H1 (cell line): ENCODE measurements around the gene TUBGCP2. TPM values are rescaled to one million over a fixed set of nuclear protein-coding genes. Genes with fewer than 3 reads are reported as not detected.

Experiments used
- CTCF ChIA-PET: fragments of 300-600 bp; sonication (Branson Sonifier 250); formaldehyde crosslinking; loops from one replicate; lab custom pipeline; 2021; ENCODE audit not compliant: partially characterized antibody; lab: Charles Lee
- POLR2A ChIA-PET: fragments of 300-600 bp; sonication (Branson Sonifier 250); formaldehyde crosslinking; loops from one replicate; lab custom pipeline; 2021; ENCODE audit warnings: inconsistent platforms; ENCODE audit not compliant: partially characterized antibody; lab: Charles Lee
- DNase-seq, 2 experiments: peaks; one replicate each; pipeline versions ENCODE4 v3.0.0 to v3.0.0-alpha.2; 2010 to 2022; ENCODE audit warnings: low spot score in 2 of 2, low read depth in 1 of 2, mixed read lengths in 1 of 2
- FAIRE-seq: peaks from 2 replicates; lab custom pipeline; 2011; peaks lifted over from hg19 to GRCh38; lab: Jason Lieb, UNC
- H2AFZ ChIP-seq: 2 replicates; pipeline ENCODE4 v1.8.1; 2012; ENCODE audit warnings: low read length, inconsistent platforms
- H2AK5ac ChIP-seq: 2 replicates; pipeline ENCODE4 v1.6.1; 2013; ENCODE audit warnings: low read depth, low read length
- H2BK120ac ChIP-seq: replicated peaks from 2 replicates; pipeline ENCODE3; 2013; ENCODE audit warnings: low read depth, low read length, inconsistent platforms
- H2BK12ac ChIP-seq: 2 replicates; pipeline ENCODE4 v1.6.1; 2013; ENCODE audit warnings: low read depth, low read length
- H2BK15ac ChIP-seq: 2 replicates; pipeline ENCODE4 v1.6.1; 2013; ENCODE audit warnings: low read length
- H2BK20ac ChIP-seq: 2 replicates; pipeline ENCODE4 v1.6.1; 2013; ENCODE audit warnings: low read length
- H2BK5ac ChIP-seq: 2 replicates; pipeline ENCODE4 v1.6.1; 2013; ENCODE audit warnings: low read depth, low read length
- H3K14ac ChIP-seq: 2 replicates; pipeline ENCODE4 v1.6.1; 2013; ENCODE audit warnings: inconsistent platforms; ENCODE audit not compliant: insufficient read length
- H3K18ac ChIP-seq: 2 replicates; pipeline ENCODE4 v1.6.1; 2013; ENCODE audit warnings: low read length; ENCODE audit errors: extremely low read depth
- H3K23ac ChIP-seq: 2 replicates; pipeline ENCODE4 v1.6.1; 2013; ENCODE audit warnings: inconsistent platforms; ENCODE audit not compliant: insufficient read length
- H3K23me2 ChIP-seq: 2 replicates; pipeline ENCODE4 v1.6.1; 2013; ENCODE audit warnings: low read depth, low read length
- H3K27ac ChIP-seq: 2 replicates; pipeline ENCODE4 v1.6.1; 2011; ENCODE audit warnings: low read depth, low read length, inconsistent platforms
- H3K27me3 ChIP-seq, 4 experiments: replicated peaks in 1 of 4; 1 replicate in 1 of 4; 2 replicates in 3 of 4; pipeline versions ENCODE4 v1.6.1 to v1.8.1; 2011 to 2013; ENCODE audit warnings: low read length in 3 of 4, mild to moderate bottlenecking in 3 of 4, inconsistent platforms in 2 of 4, mixed read lengths in 2 of 4, moderate library complexity in 1 of 4; ENCODE audit not compliant: control insufficient read depth in 3 of 4, insufficient read depth in 3 of 4; ENCODE audit errors: extremely low read depth in 1 of 4
- H3K36me3 ChIP-seq, 4 experiments: 2 replicates each; pipeline versions ENCODE4 v1.6.1 to v1.8.1; 2011 to 2013; ENCODE audit warnings: mild to moderate bottlenecking in 4 of 4, low read length in 3 of 4, moderate library complexity in 2 of 4, control low read depth in 1 of 4, inconsistent platforms in 1 of 4; ENCODE audit not compliant: insufficient read depth in 4 of 4, control insufficient read depth in 2 of 4
- H3K4ac ChIP-seq: replicated peaks from 2 replicates; pipeline ENCODE3; 2013; ENCODE audit warnings: low read length, low read depth, mixed read lengths, inconsistent platforms; ENCODE audit not compliant: insufficient read length
- H3K4me1 ChIP-seq, 4 experiments: replicated peaks in 1 of 4; 1 replicate in 1 of 4; 2 replicates in 3 of 4; pipeline versions ENCODE4 v1.6.1 to v1.8.1; 2011 to 2013; ENCODE audit warnings: low read length in 3 of 4, inconsistent platforms in 2 of 4, mixed read lengths in 1 of 4; ENCODE audit not compliant: insufficient read depth in 4 of 4, control insufficient read depth in 3 of 4
- H3K4me2 ChIP-seq, 2 experiments: 2 replicates each; pipeline versions ENCODE4 v1.6.1 to v1.8.1; 2011 to 2013; ENCODE audit warnings: low read depth in 2 of 2, low read length in 2 of 2, control low read depth in 1 of 2, inconsistent platforms in 1 of 2, mild to moderate bottlenecking in 1 of 2; ENCODE audit not compliant: insufficient read depth in 1 of 2
- H3K4me3 ChIP-seq, 4 experiments: fragments of 200-600, 300-600 bp in 1 of 4; sonication (generic), shearing (Covaris generic), sonication (Bioruptor Twin) in 1 of 4; 2 replicates each; pipeline versions ENCODE4 v1.5.1 to v1.8.1; 2011 to 2016; ENCODE audit warnings: low read length in 4 of 4, low read depth in 3 of 4, control low read depth in 2 of 4, inconsistent platforms in 2 of 4, mild to moderate bottlenecking in 2 of 4, mixed read lengths in 1 of 4, moderate library complexity in 1 of 4; ENCODE audit not compliant: insufficient read depth in 2 of 4; ENCODE audit errors: extremely low read depth in 1 of 4
- H3K56ac ChIP-seq: replicated peaks from 2 replicates; pipeline ENCODE3; 2013; ENCODE audit warnings: low read depth, mild to moderate bottlenecking, mixed read lengths, low read length, inconsistent platforms; ENCODE audit not compliant: insufficient read length
- H3K79me1 ChIP-seq: 2 replicates; pipeline ENCODE4 v1.6.1; 2013; ENCODE audit warnings: low read depth, low read length, control low read depth
- H3K79me2 ChIP-seq, 2 experiments: 2 replicates each; pipeline versions ENCODE4 v1.6.1 to v1.8.1; 2012 to 2013; ENCODE audit warnings: low read length in 2 of 2, mild to moderate bottlenecking in 2 of 2, inconsistent platforms in 1 of 2; ENCODE audit not compliant: insufficient read depth in 2 of 2, control insufficient read depth in 1 of 2
- H3K9ac ChIP-seq, 4 experiments: replicated peaks in 1 of 4; 1 replicate in 1 of 4; 2 replicates in 3 of 4; pipeline versions ENCODE4 v1.6.1 to v1.8.1; 2011 to 2013; ENCODE audit warnings: low read depth in 3 of 4, low read length in 3 of 4, control low read depth in 2 of 4, mild to moderate bottlenecking in 2 of 4, moderate library complexity in 2 of 4, inconsistent platforms in 1 of 4; ENCODE audit errors: extremely low read depth in 1 of 4
- H3K9me3 ChIP-seq, 2 experiments: 2 replicates each; pipeline versions ENCODE4 v1.6.1 to v1.8.1; 2012 to 2013; ENCODE audit warnings: mild to moderate bottlenecking in 2 of 2, moderate library complexity in 2 of 2, control low read depth in 1 of 2, inconsistent platforms in 1 of 2, low read depth in 1 of 2, low read length in 1 of 2, mixed read lengths in 1 of 2; ENCODE audit not compliant: insufficient read depth in 2 of 2
- H4K20me1 ChIP-seq, 2 experiments: replicated peaks in 1 of 2; 2 replicates each; pipeline versions ENCODE3 to v1.8.1; 2011 to 2013; ENCODE audit warnings: inconsistent platforms in 2 of 2, low read length in 2 of 2, mild to moderate bottlenecking in 1 of 2; ENCODE audit not compliant: insufficient read depth in 2 of 2, control insufficient read depth in 1 of 2
- H4K5ac ChIP-seq: 2 replicates; pipeline ENCODE4 v1.6.1; 2013; ENCODE audit warnings: low read length, low read depth, mixed read lengths, inconsistent platforms; ENCODE audit not compliant: insufficient read length
- H4K8ac ChIP-seq: 2 replicates; pipeline ENCODE4 v1.8.0; 2013; ENCODE audit warnings: mild to moderate bottlenecking, moderate library complexity, low read length, inconsistent platforms; ENCODE audit not compliant: insufficient read depth; ENCODE audit errors: extremely low read depth
- H4K91ac ChIP-seq: replicated peaks from 2 replicates; pipeline ENCODE3; 2013; ENCODE audit warnings: low read length, mixed read lengths, inconsistent platforms; ENCODE audit not compliant: insufficient read length
- GTF2F1 ChIP-seq: IDR thresholded peaks from 2 replicates; pipeline ENCODE4 v1.6.1; 2012; ENCODE audit warnings: low read depth, low read length, improper control_type of control experiment, borderline replicate concordance
- JUN ChIP-seq: IDR thresholded peaks from 2 replicates; pipeline ENCODE4 v1.6.1; 2011; ENCODE audit warnings: low read depth, mild to moderate bottlenecking, improper control_type of control experiment, low read length
- KDM4A ChIP-seq: IDR thresholded peaks from one replicate; pipeline ENCODE4 v1.7.1; 2012; ENCODE audit warnings: low read depth, mild to moderate bottlenecking, moderate library complexity, low read length, inconsistent platforms; ENCODE audit not compliant: severe bottlenecking
- MAFK ChIP-seq: IDR thresholded peaks from 2 replicates; pipeline ENCODE4 v1.6.1; 2012; ENCODE audit warnings: low read depth, mild to moderate bottlenecking, improper control_type of control experiment, low read length
- NRF1 ChIP-seq: IDR thresholded peaks from 2 replicates; pipeline ENCODE4 v1.6.1; 2011; ENCODE audit warnings: mild to moderate bottlenecking, low read depth, low read length, improper control_type of control experiment
- POLR2A ChIP-seq, 2 experiments: IDR thresholded peaks; 1 replicate in 1 of 2; 2 replicates in 1 of 2; pipeline ENCODE4 v1.6.1; 2011; ENCODE audit warnings: low read depth in 2 of 2, low read length in 2 of 2, mild to moderate bottlenecking in 2 of 2; ENCODE audit errors: control extremely low read depth in 1 of 2
- RNF2 ChIP-seq: fragments of 200-900, 300-1000 bp; sonication (generic); IDR thresholded peaks from 2 replicates; pipeline ENCODE4 v1.7.1; 2016; ENCODE audit warnings: borderline replicate concordance, low read depth, mild to moderate bottlenecking, antibody characterized with exemption, low read length; ENCODE audit not compliant: poor library complexity, severe bottlenecking; ENCODE audit errors: missing control alignments
- YY1 ChIP-seq: IDR thresholded peaks from 2 replicates; pipeline ENCODE4 v1.6.1; 2011; ENCODE audit warnings: low read depth, mild to moderate bottlenecking, low read length
- WGBS, 2 experiments: shearing (Covaris generic) in 1 of 2; methylation state at CpG; one replicate each; pipeline versions ENCODE4 v1.1.6 to v1.1.7; 2013 to 2015; ENCODE audit warnings: low lambda C conversion rate in 2 of 2, mixed read lengths in 2 of 2, inconsistent platforms in 1 of 2, low coverage in 1 of 2, missing lambda C conversion rate in 1 of 2; ENCODE audit not compliant: insufficient replicate concordance in 2 of 2, insufficient coverage in 1 of 2, insufficient read length in 1 of 2; ENCODE audit errors: extremely low coverage in 1 of 2, missing lambda C conversion rate in 1 of 2; 5-methylcytosine and 5-hydroxymethylcytosine counted together
- polyA plus RNA-seq, 7 experiments: library from polyadenylated mRNA; depleted of rRNA in 3 of 7; stranded (reverse) in 5 of 7; unstranded in 2 of 7; fragments of >200 nt in 5 of 7; fragments of 200-250 nt in 2 of 7; gene quantifications; 1 replicate in 5 of 7; 2 replicates in 1 of 7; 4 replicates in 1 of 7; pipeline versions ENCODE4 v1.2.1 to v1.2.3, GENCODE V29; 2011 to 2013; ENCODE audit warnings: missing spikeins in 2 of 7, mixed read lengths in 2 of 7
- total RNA-seq: library from RNA; stranded (reverse); fragmentation: NEBNext Ultra II Directional; extraction: Animal tissue kit (Norgen Biotek cat#: 25700); gene quantifications from 2 replicates; pipeline ENCODE4 v1.2.1, GENCODE V29; 2021
- TF ChIP-seq, protein P1 (sequence below): IDR thresholded peaks from 2 replicates; pipeline ENCODE4 v1.6.1; 2011; ENCODE audit warnings: low read length, improper control_type of control experiment

Gene TUBGCP2
- total and polyA plus RNA-seq, 2 of the 8 experiments (the other 6 are each of a cell fraction or from before 2014, with no cell fraction given), result 34.9 to 51.9 TPM

- no peak overlapping the region for H2BK5ac ChIP-seq
- H4K20me1 ChIP-seq, result peaks cover 0 to 8% of the 10 kb centered on the region in 2 experiments
- peaks cover 0 to 2% of the 10 kb centered on the region in 2 experiments; a peak in 1 of 4 replicates for H3K79me2 ChIP-seq
- H3K23me2 ChIP-seq, result no peaks in the 10 kb centered on the region; the same call in 1 of the 2 replicates
- no peaks in the 10 kb centered on the region for H3K4me1 ChIP-seq
- CTCF ChIA-PET, result interaction anchor here (1.4 kb wide), 1 partner anchor 10 kb away, joined by 3 read pairs; no protein-coding TSS in a partner anchor
- H3K9me3 ChIP-seq, result no peaks in the 10 kb centered on the region
- H4K5ac ChIP-seq, result no peak overlapping the region
- H2AK5ac ChIP-seq, result no peak overlapping the region
- peaks cover 26 to 60% (median 48%) of the 10 kb centered on the region in 4 experiments for H3K36me3 ChIP-seq
- no peak overlapping the region for H4K8ac ChIP-seq
- no peaks in the 10 kb centered on the region for H3K27me3 ChIP-seq
- no peak overlapping the region for H2BK20ac ChIP-seq
- no peak overlapping the region for H3K4me3 ChIP-seq
- H3K23ac ChIP-seq, result no peak overlapping the region
- FAIRE-seq (no peak), DNase-seq (no peak)
- H3K56ac ChIP-seq, result no peak overlapping the region
- no peak overlapping the region for H3K14ac ChIP-seq
- no peak overlapping the region for H3K18ac ChIP-seq
- no peak for TF ChIP-seq POLR2A (IDR thresholded peaks at IDR 0.05; ENCODE audit: control extremely low read depth in 1 of 2, low read depth in 2 of 2, low read length in 2 of 2)
- no peak for TF ChIP-seq GTF2F1
- TF ChIP-seq YY1, result no peak
- TF ChIP-seq NRF1, result no peak
- TF ChIP-seq, protein P1, sequence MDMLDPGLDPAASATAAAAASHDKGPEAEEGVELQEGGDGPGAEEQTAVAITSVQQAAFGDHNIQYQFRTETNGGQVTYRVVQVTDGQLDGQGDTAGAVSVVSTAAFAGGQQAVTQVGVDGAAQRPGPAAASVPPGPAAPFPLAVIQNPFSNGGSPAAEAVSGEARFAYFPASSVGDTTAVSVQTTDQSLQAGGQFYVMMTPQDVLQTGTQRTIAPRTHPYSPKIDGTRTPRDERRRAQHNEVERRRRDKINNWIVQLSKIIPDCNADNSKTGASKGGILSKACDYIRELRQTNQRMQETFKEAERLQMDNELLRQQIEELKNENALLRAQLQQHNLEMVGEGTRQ, result no peak
- TF ChIP-seq RNF2, result no peak
- no peak for TF ChIP-seq JUN
- TF ChIP-seq KDM4A, result no peak
- no peak for TF ChIP-seq MAFK
- H3K9ac ChIP-seq, result no peak overlapping the region
- no peak overlapping the region for H2BK12ac ChIP-seq
- POLR2A ChIA-PET, result no interaction called here
- H3K27ac ChIP-seq, result no peak overlapping the region
- H4K91ac ChIP-seq, result no peak overlapping the region
- H3K4me2 ChIP-seq, result no peak overlapping the region
- peaks cover 2% of the 10 kb centered on the region for H3K79me1 ChIP-seq
- no peak overlapping the region for H2BK15ac ChIP-seq
- H2BK120ac ChIP-seq, result no peak overlapping the region
- H2AFZ ChIP-seq, result no peak overlapping the region
- WGBS, 2 experiments, result 85% methylated on average over 10 of the region's 10 CpGs; no CpG with 5 or more reads in 1 of the 2 experiments
- no peak overlapping the region for H3K4ac ChIP-seq
Observed at GRCh38 chr10:133297504-133297903, 11.2 kb downstream of the TUBGCP2 start.
